Keratinocyte (primary cell): Measurements from ENCODE around the gene ZHX3. TPM values are rescaled to one million over a fixed set of nuclear protein-coding genes. Genes with fewer than 3 reads are reported as not detected.

Experiments
- DNase-seq: peaks from one replicate; pipeline ENCODE4 v3.0.0-alpha.2; 2011; ENCODE audit warnings: low read depth, missing footprints, low spot score
- FAIRE-seq: peaks from 2 replicates; lab custom pipeline; 2011; peaks lifted over from hg19 to GRCh38; lab: Jason Lieb, UNC
- H2AFZ ChIP-seq: 2 replicates; pipeline ENCODE4 v1.6.0; 2012; ENCODE audit warnings: low read length, control low read depth, inconsistent platforms; ENCODE audit not compliant: control insufficient read depth
- H3K27ac ChIP-seq: 2 replicates; pipeline ENCODE4 v1.5.1; 2011; ENCODE audit warnings: low read length; ENCODE audit not compliant: control insufficient read depth, insufficient read depth
- H3K27me3 ChIP-seq: 3 replicates; pipeline ENCODE4 v1.6.0; 2011; ENCODE audit warnings: low read length; ENCODE audit not compliant: control insufficient read depth, insufficient read depth; ENCODE audit errors: extremely low read depth
- H3K36me3 ChIP-seq, 2 experiments: 2 replicates in 1 of 2; 3 replicates in 1 of 2; pipeline ENCODE4 v1.5.1; 2011; ENCODE audit warnings: low read length in 2 of 2, mild to moderate bottlenecking in 1 of 2; ENCODE audit not compliant: control insufficient read depth in 2 of 2, insufficient read depth in 2 of 2; ENCODE audit errors: extremely low read depth in 1 of 2
- H3K4me1 ChIP-seq: 3 replicates; pipeline ENCODE4 v1.5.1; 2011; ENCODE audit warnings: low read length; ENCODE audit not compliant: control insufficient read depth, insufficient read depth; ENCODE audit errors: extremely low read depth
- H3K4me2 ChIP-seq: 3 replicates; pipeline ENCODE4 v1.6.0; 2011; ENCODE audit warnings: low read depth, low read length; ENCODE audit not compliant: control insufficient read depth, insufficient read depth; ENCODE audit errors: extremely low read depth
- H3K4me3 ChIP-seq, 3 experiments: fragments of 200-600 bp in 1 of 3; sonication (generic) in 1 of 3; 2 replicates in 2 of 3; 3 replicates in 1 of 3; pipeline ENCODE4 v1.5.1; 2011 to 2016; ENCODE audit warnings: low read length in 3 of 3, mild to moderate bottlenecking in 3 of 3, control low read depth in 2 of 3, inconsistent platforms in 1 of 3, low read depth in 1 of 3, mixed read lengths in 1 of 3, mixed run types in 1 of 3, moderate library complexity in 1 of 3; ENCODE audit not compliant: control insufficient read depth in 2 of 3, insufficient read depth in 2 of 3; ENCODE audit errors: extremely low read depth in 1 of 3
- H3K79me2 ChIP-seq: 2 replicates; pipeline ENCODE4 v1.6.0; 2012; ENCODE audit warnings: low read length; ENCODE audit not compliant: control insufficient read depth, insufficient read depth
- H3K9ac ChIP-seq: 3 replicates; pipeline ENCODE4 v1.6.0; 2011; ENCODE audit warnings: low read length; ENCODE audit not compliant: control insufficient read depth, insufficient read depth; ENCODE audit errors: extremely low read depth
- H3K9me1 ChIP-seq: 3 replicates; pipeline ENCODE4 v1.6.0; 2011; ENCODE audit warnings: low read length; ENCODE audit not compliant: control insufficient read depth, insufficient read depth; ENCODE audit errors: extremely low read depth
- H3K9me3 ChIP-seq: 2 replicates; pipeline ENCODE4 v1.5.1; 2012; ENCODE audit warnings: low read depth, low read length; ENCODE audit not compliant: control insufficient read depth
- H4K20me1 ChIP-seq: 3 replicates; pipeline ENCODE4 v1.6.0; 2011; ENCODE audit warnings: low read length; ENCODE audit not compliant: control insufficient read depth, insufficient read depth; ENCODE audit errors: extremely low read depth
- EZH2 ChIP-seq: IDR thresholded peaks from one replicate; pipeline ENCODE4 v1.6.1; 2012; ENCODE audit warnings: inconsistent platforms, mild to moderate bottlenecking, low read length, moderate library complexity
- dilution Hi-C: fragments of 300-500 bp; cut with MboI; formaldehyde crosslinking; loops from one replicate; pipeline ENCODE4 v1.7.0; 2020; ENCODE audit warnings: low sequenced_read_pairs; ENCODE audit not compliant: extremely low pct_ligation_motif_present
- polyA plus RNA-seq, 5 experiments: library from polyadenylated mRNA; depleted of rRNA in 3 of 5; stranded (reverse) in 3 of 5; stranded (forward) in 1 of 5; unstranded in 1 of 5; fragments of >200 nt; gene quantifications; 1 replicate in 1 of 5; 2 replicates in 3 of 5; 3 replicates in 1 of 5; pipeline versions ENCODE4 v1.2.1 to v1.2.3, GENCODE V29; 2011 to 2012; ENCODE audit warnings: missing spikeins in 2 of 5, low read depth in 1 of 5, low replicate concordance in 1 of 5
- TF ChIP-seq, protein P1 (sequence below), 3 experiments: IDR thresholded peaks in 1 of 3; conservative IDR thresholded peaks in 1 of 3; optimal IDR thresholded peaks in 1 of 3; 2 replicates in 2 of 3; 3 replicates in 1 of 3; pipeline versions ENCODE3 to v1.5.1; 2011; ENCODE audit warnings: low read length in 3 of 3, mild to moderate bottlenecking in 3 of 3, moderate library complexity in 2 of 3, control low read depth in 1 of 3, inconsistent platforms in 1 of 3; ENCODE audit not compliant: insufficient read depth in 2 of 3; ENCODE audit errors: extremely low read depth in 1 of 3

ZHX3 gene
- polyA plus RNA-seq, 1 donor (not counting 4 experiments of a cell fraction or from before 2014, with no cell fraction given): 16.5 TPM

DNA sequence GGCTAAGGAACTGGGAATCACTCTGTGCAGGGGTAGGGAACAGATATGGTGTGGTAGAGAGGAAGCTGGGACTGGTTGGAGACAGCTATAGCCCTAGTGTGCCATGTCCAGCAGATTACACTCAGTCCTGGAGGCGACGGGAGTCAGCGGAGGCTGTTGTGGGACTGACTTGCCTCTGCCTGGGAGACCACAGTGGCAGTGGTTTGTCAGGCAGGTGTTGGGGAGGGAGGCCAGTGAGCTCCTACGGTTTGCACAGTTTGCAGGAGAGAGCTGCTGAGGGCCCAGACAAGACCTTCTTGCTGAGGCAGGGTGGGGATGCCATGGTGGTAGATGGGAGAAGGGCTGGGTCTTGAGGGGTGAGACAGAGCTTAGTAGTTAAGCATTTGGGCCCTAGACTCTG lies 175.3 kb downstream of the ZHX3 start:
- H3K9ac ChIP-seq: no peak overlapping the region
- TF ChIP-seq EZH2: no peak
- TF ChIP-seq, protein P1, sequence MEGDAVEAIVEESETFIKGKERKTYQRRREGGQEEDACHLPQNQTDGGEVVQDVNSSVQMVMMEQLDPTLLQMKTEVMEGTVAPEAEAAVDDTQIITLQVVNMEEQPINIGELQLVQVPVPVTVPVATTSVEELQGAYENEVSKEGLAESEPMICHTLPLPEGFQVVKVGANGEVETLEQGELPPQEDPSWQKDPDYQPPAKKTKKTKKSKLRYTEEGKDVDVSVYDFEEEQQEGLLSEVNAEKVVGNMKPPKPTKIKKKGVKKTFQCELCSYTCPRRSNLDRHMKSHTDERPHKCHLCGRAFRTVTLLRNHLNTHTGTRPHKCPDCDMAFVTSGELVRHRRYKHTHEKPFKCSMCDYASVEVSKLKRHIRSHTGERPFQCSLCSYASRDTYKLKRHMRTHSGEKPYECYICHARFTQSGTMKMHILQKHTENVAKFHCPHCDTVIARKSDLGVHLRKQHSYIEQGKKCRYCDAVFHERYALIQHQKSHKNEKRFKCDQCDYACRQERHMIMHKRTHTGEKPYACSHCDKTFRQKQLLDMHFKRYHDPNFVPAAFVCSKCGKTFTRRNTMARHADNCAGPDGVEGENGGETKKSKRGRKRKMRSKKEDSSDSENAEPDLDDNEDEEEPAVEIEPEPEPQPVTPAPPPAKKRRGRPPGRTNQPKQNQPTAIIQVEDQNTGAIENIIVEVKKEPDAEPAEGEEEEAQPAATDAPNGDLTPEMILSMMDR (optimal IDR thresholded peaks at IDR 0.05 in 1 of 3, IDR thresholded peaks at IDR 0.05 in 1 of 3, conservative IDR thresholded peaks at IDR 0.05 in 1 of 3; ENCODE audit: extremely low read depth in 1 of 3, insufficient read depth in 2 of 3, low read length in 3 of 3): no peak
- peaks cover 19% of the 10 kb centered on the region for H3K4me1 ChIP-seq
- H3K79me2 ChIP-seq: peaks cover 99% of the 10 kb centered on the region
- H3K4me3 ChIP-seq: no peak overlapping the region
- H3K27me3 ChIP-seq: no peaks in the 10 kb centered on the region
- H3K36me3 ChIP-seq: peaks cover 0 to 2% of the 10 kb centered on the region in 2 experiments
- no peak overlapping the region for H2AFZ ChIP-seq
- peaks cover 6% of the 10 kb centered on the region for H3K9me1 ChIP-seq
- H3K9me3 ChIP-seq: no peaks in the 10 kb centered on the region
- no peak for DNase-seq
- no peak overlapping the region for H3K4me2 ChIP-seq
- no peak overlapping the region for H3K27ac ChIP-seq
- dilution Hi-C loops: no loop called here
- FAIRE-seq: no peak
- H4K20me1 ChIP-seq: peaks cover 13% of the 10 kb centered on the region

DNA sequence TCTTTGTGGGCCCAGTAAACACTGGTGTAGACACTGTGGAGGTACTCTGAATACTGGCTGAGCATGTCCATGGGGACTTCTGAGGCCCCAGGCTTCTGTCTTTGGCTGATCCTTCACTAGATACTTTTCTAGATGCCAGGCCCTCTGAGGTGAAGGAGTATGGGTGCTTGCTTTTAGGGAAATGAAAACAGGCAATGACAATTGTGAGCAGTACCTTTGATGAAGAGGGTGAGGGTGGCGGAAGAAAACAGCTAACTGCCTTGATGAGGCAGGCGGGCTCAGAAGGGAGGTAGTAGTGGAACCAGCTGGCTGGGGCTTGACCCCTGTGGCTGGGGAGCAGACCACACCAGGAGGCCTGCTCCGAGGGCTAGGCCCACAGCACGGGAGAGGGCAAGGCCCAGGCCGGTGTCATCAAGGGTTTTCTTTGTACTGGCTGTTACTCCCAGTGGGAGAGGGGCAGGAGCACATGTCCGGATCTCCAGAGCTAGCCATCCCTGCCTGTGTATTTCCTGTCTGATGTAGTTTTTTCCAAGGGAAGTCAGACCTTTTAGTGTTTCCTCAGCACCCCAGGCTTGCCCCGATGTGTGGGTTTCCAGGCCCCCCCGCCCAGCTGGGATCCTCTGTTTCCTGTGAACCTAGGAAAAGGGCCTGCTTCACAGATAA lies 176.2 kb downstream of the ZHX3 start:
- H3K4me2 ChIP-seq: no peak overlapping the region
- FAIRE-seq (no peak), DNase-seq (no peak)
- H3K36me3 ChIP-seq: peaks cover 0 to 2% of the 10 kb centered on the region in 2 experiments
- H2AFZ ChIP-seq: no peak overlapping the region
- no peaks in the 10 kb centered on the region for H3K9me3 ChIP-seq
- peaks cover 10% of the 10 kb centered on the region for H4K20me1 ChIP-seq
- H3K27me3 ChIP-seq: no peaks in the 10 kb centered on the region
- TF ChIP-seq, protein P1 (optimal IDR thresholded peaks at IDR 0.05 in 1 of 3, IDR thresholded peaks at IDR 0.05 in 1 of 3, conservative IDR thresholded peaks at IDR 0.05 in 1 of 3; ENCODE audit: extremely low read depth in 1 of 3, insufficient read depth in 2 of 3, low read length in 3 of 3): no peak
- no peak for TF ChIP-seq EZH2
- peaks cover 22% of the 10 kb centered on the region for H3K4me1 ChIP-seq
- no peak overlapping the region for H3K9ac ChIP-seq
- H3K4me3 ChIP-seq: no peak overlapping the region
- dilution Hi-C loops: no loop called here
- H3K27ac ChIP-seq: no peak overlapping the region
- H3K9me1 ChIP-seq: peaks cover 6% of the 10 kb centered on the region
- H3K79me2 ChIP-seq: peaks cover 89% of the 10 kb centered on the region
